SU-DHL-6 (cell line): Measurements from ENCODE around the gene EGLN2.
"Not testable (repeated sequence)": the region's sequence is repeated elsewhere in the genome, so short reads cannot be mapped to it uniquely, and the experiment has no call there.

Experiments used
- H2AFZ ChIP-seq: fragments of 200-600 bp; sonication (generic); 2 replicates; pipeline ENCODE4 v1.6.1; 2014; ENCODE audit warnings: low read depth, mild to moderate bottlenecking, moderate library complexity, mixed read lengths, antibody characterized with exemption, low read length; ENCODE audit not compliant: severe bottlenecking
- H3F3A ChIP-seq: fragments of 200-600 bp; shearing (Covaris generic); 2 replicates; pipeline ENCODE4 v1.6.0; 2016; ENCODE audit warnings: antibody characterized with exemption, mild to moderate bottlenecking; ENCODE audit not compliant: insufficient read depth
- H3K27ac ChIP-seq: fragments of 200-600 bp; sonication (generic); 2 replicates; pipeline ENCODE4 v1.5.1; 2016; ENCODE audit warnings: low read depth, mild to moderate bottlenecking, low read length, moderate library complexity, mixed read lengths
- H3K27me3 ChIP-seq: fragments of 200-600 bp; sonication (generic), shearing (Covaris generic); 2 replicates; pipeline ENCODE4 v1.6.0; 2014; ENCODE audit warnings: mild to moderate bottlenecking, low read length
- H3K36me3 ChIP-seq: fragments of 200-600 bp; sonication (generic); 2 replicates; pipeline ENCODE4 v1.6.1; 2014; ENCODE audit warnings: mild to moderate bottlenecking, low read length, mixed read lengths
- H3K4me2 ChIP-seq: fragments of 300-600, 200-600 bp; shearing (Covaris generic), sonication (generic); 2 replicates; pipeline ENCODE4 v1.6.0; 2014; ENCODE audit warnings: low read length, low read depth, mild to moderate bottlenecking; ENCODE audit not compliant: poor library complexity, severe bottlenecking
- H3K4me3 ChIP-seq: fragments of 200-600 bp; sonication (generic); 2 replicates; pipeline ENCODE4 v1.5.1; 2014; ENCODE audit warnings: antibody characterized with exemption, low read length, mild to moderate bottlenecking, mixed read lengths; ENCODE audit not compliant: insufficient read depth, poor library complexity, severe bottlenecking
- H3K79me2 ChIP-seq: fragments of 200-600 bp; sonication (generic); 2 replicates; pipeline ENCODE4 v1.6.1; 2014; ENCODE audit warnings: mild to moderate bottlenecking, low read length, moderate library complexity; ENCODE audit not compliant: insufficient read depth
- H3K9ac ChIP-seq: fragments of 200-600 bp; sonication (generic); 2 replicates; pipeline ENCODE4 v1.7.0; 2014; ENCODE audit warnings: mild to moderate bottlenecking, low read length
- H3K9me2 ChIP-seq: fragments of 200-600 bp; sonication (generic); replicated peaks from 2 replicates; pipeline ENCODE4 v1.6.1; 2014; ENCODE audit warnings: low read length; ENCODE audit not compliant: insufficient read depth
- H3K9me3 ChIP-seq: fragments of 200-600 bp; sonication (generic); 2 replicates; pipeline ENCODE4 v1.6.1; 2014; ENCODE audit warnings: low read length, mixed read lengths; ENCODE audit not compliant: insufficient read depth
- H4K20me1 ChIP-seq: fragments of 200-600 bp; sonication (generic); 2 replicates; pipeline ENCODE4 v1.6.1; 2014; ENCODE audit warnings: low read depth, mild to moderate bottlenecking, antibody characterized with exemption, low read length, moderate library complexity, mixed read lengths
- EZH2phosphoT487 ChIP-seq: fragments of 200-600 bp; sonication (generic), shearing (Covaris generic); conservative IDR thresholded peaks from 2 replicates; pipeline ENCODE4 v1.6.1; 2018; ENCODE audit warnings: mild to moderate bottlenecking, antibody characterized with exemption, low read length, moderate library complexity, mixed read lengths
- TF ChIP-seq, protein P1 (sequence below): fragments of 200-600 bp; sonication (generic); IDR thresholded peaks from one replicate; pipeline ENCODE4 v1.5.1; 2017; ENCODE audit warnings: antibody characterized with exemption, mild to moderate bottlenecking, low read length, moderate library complexity; ENCODE audit not compliant: insufficient read depth, poor library complexity, severe bottlenecking

Gene EGLN2

DNA sequence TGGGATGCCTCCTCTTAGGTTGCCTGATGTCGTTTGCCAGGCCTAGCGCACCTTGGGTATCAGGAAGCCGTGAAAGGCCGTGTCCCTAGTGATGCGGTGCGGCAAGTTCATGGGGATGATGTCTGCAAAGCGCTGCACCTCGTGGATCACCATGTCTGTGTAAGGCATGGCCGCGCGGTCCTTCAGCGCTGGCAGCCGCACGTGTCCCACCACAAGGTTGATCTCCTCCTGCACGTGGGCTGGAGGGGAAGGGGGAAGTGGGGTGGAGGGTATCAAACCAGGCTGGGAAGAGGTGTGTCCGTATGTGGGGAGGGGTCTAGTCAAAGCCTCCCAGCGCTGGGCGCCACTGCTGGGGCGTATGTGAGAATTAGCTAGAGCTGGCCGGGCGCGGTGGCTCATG, 23.2 kb downstream of the EGLN2 start:
- TF ChIP-seq, protein P1, sequence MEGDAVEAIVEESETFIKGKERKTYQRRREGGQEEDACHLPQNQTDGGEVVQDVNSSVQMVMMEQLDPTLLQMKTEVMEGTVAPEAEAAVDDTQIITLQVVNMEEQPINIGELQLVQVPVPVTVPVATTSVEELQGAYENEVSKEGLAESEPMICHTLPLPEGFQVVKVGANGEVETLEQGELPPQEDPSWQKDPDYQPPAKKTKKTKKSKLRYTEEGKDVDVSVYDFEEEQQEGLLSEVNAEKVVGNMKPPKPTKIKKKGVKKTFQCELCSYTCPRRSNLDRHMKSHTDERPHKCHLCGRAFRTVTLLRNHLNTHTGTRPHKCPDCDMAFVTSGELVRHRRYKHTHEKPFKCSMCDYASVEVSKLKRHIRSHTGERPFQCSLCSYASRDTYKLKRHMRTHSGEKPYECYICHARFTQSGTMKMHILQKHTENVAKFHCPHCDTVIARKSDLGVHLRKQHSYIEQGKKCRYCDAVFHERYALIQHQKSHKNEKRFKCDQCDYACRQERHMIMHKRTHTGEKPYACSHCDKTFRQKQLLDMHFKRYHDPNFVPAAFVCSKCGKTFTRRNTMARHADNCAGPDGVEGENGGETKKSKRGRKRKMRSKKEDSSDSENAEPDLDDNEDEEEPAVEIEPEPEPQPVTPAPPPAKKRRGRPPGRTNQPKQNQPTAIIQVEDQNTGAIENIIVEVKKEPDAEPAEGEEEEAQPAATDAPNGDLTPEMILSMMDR: no peak
- TF ChIP-seq EZH2phosphoT487: no peak
- no peak overlapping the region for H3K4me2 ChIP-seq
- no peak overlapping the region for H3K9ac ChIP-seq
- H3K9me2 ChIP-seq: no peaks in the 10 kb centered on the region
- H3K27me3 ChIP-seq: no peaks in the 10 kb centered on the region
- no peaks in the 10 kb centered on the region for H3K79me2 ChIP-seq
- H4K20me1 ChIP-seq: no peaks in the 10 kb centered on the region
- no peak overlapping the region for H2AFZ ChIP-seq
- H3K36me3 ChIP-seq: no peaks in the 10 kb centered on the region
- no peak overlapping the region for H3K4me3 ChIP-seq
- H3K9me3 ChIP-seq: no peaks in the 10 kb centered on the region
- H3F3A ChIP-seq: no peaks in the 10 kb centered on the region
- no peak overlapping the region for H3K27ac ChIP-seq

DNA sequence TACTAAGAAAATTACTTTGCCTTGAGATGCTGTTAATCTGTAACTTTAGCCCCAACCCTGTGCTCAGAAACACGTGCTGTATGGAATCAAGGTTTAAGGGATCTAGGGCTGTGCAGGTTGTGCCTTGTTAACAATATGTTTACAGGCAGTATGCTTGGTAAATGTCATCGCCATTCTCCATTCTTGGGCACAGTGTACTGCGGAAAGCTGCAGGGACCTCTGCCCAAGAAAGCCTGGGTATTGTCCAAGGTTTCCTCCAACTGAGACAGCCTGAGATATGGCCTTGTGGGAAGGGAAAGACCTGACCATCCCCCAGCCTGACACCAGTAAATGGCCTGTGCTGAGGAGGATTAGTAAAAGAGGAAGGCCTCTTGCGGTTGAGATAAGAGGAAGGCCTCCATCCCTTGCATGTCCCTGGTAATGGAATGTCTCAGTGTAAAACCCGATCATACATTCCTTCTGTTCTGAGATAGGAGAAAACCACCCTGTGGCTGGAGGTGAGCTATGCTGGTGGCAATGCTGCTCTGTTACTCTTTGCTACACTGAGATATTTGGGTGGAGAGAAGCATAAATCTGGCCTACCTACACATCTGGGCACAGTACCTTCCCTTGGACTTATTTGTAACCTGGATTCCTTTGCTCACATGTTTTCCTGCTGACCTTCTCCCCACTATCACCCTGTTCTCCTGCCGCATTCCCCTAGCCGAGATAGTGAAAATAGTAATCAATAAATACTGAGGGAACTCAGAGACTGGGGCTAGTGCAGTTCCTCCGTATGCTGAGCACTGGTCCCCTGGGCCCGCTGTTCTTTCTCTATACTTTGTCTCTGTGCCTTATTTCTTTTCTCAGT, 23.9 kb downstream of the EGLN2 start:
- H3K4me2 ChIP-seq, H3K27me3 ChIP-seq, H3K9me2 ChIP-seq, H3K27ac ChIP-seq, H3K36me3 ChIP-seq, H3K9ac ChIP-seq, H3F3A ChIP-seq, H3K79me2 ChIP-seq, H2AFZ ChIP-seq, H4K20me1 ChIP-seq, H3K4me3 ChIP-seq, H3K9me3 ChIP-seq: not testable (repeated sequence)

DNA sequence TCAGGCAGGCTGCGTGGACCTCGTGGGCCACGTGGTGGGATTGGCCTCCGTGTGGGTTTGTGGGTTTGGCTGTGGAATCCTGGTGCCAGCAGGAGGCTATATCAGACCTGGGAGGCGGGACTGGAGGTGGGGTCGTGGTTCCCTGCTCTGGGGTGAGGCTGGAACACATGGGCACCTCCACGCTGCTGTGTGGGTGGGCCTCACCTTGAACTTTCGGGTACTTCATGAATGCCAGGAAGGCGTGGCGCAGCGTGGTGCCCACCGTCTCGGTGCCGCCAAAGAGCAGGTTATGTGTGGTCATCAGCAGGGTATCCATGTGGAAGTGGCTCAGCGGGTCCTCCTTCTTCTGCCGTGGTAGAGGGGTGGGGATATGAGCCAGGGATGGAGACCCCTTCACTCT, 25.9 kb downstream of the EGLN2 start:
- H3K4me2 ChIP-seq: not testable (repeated sequence)

DNA sequence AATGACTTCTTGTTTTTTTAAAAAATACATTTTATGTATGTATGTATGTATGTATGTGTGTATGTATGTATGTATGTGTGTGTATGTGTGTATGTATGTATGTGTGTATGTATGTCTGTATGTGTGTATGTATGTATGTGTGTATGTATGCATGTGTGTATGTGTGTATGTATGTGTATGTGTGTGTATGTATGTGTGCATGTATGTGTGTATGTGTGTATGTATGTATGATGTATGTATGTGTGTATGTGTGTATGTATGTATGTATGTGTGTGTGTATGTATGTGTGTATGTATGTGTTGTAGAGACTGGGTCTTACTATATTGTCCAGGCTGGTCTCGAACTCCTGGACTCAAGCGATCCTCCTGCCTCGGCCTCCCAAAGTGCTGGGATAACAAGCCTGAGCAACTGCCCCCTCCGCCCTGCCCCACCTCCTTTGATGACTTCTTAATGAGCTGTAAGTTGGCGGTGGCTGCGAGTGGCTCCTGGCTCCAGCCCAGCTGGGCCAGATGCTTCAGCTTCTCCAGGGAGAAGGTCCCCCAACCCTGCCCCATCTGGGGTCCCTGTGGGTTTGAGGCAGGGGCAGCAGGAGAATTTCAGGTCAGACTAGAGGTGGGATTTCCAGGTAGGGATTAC, 26.6 kb downstream of the EGLN2 start:
- not testable (repeated sequence) for H3K9me3 ChIP-seq, H3F3A ChIP-seq, H2AFZ ChIP-seq, H3K9me2 ChIP-seq, H3K9ac ChIP-seq, H3K4me2 ChIP-seq, H3K79me2 ChIP-seq, H3K27me3 ChIP-seq, H4K20me1 ChIP-seq, H3K36me3 ChIP-seq, H3K27ac ChIP-seq, H3K4me3 ChIP-seq

More for the DNA sequence above, 25.9 kb downstream of the EGLN2 start:
- not testable (repeated sequence) for H3K9me3 ChIP-seq, H3K27me3 ChIP-seq, H3F3A ChIP-seq, H3K36me3 ChIP-seq, H3K9me2 ChIP-seq, H4K20me1 ChIP-seq, H3K9ac ChIP-seq, H3K27ac ChIP-seq, H2AFZ ChIP-seq, H3K4me3 ChIP-seq, H3K79me2 ChIP-seq

DNA sequence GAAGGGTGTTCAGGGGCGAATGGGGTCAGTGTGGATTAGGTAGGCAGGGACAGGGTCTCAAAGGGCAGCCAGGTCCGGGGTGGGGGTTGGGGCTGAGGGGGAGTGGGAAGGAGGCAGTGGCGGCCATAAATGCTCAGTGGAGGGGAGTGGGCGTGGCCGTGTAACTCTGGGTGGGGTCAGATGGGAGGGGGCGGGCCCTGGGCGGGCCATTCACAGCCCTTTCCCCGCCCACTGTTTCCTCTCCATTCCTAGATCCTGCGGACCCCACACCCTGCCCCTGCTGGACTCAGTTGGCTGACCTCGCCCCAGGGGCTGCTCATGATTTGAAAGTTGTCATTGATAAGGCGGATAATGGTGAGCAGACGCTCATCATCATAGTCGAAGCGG, 27.3 kb downstream of the EGLN2 start:
- H3K27ac ChIP-seq, H3K36me3 ChIP-seq, H3K9me3 ChIP-seq, H3K4me3 ChIP-seq, H2AFZ ChIP-seq, H3K27me3 ChIP-seq, H3K4me2 ChIP-seq, H3K9me2 ChIP-seq, H3F3A ChIP-seq, H3K9ac ChIP-seq, H3K79me2 ChIP-seq, H4K20me1 ChIP-seq: not testable (repeated sequence)

DNA sequence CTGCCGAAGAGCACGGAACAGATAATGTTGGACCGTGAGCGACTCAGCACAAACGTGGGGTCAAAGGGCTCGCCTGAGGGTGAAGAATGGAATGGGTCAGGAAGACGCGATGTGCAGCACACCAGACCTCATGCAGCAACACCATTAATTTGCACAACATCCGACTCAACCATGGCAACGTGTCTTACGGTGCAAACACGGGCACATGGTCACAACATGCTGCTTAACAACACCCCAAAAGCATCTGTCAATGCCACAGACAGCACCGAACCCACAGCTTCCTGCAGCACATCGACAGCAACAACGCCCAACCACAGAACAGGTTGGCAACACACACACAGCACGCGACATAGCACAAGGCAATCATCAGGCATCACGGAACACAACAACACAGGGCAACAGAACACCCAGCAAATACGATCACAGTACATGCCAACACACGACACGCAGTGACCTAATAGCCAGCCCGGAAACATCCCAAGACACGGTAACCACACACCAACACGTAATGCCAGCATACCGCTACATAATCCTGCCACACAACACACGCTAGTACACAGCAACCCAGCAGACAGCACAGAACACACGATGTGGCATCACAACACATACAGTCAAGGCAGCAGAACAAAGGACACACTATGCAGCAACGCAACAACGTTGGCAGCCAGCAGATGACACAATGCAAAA, 27.9 kb downstream of the EGLN2 start:
- H3K79me2 ChIP-seq, H3K4me2 ChIP-seq, H3K27ac ChIP-seq, H3F3A ChIP-seq, H3K4me3 ChIP-seq, H4K20me1 ChIP-seq, H2AFZ ChIP-seq, H3K9me3 ChIP-seq, H3K9me2 ChIP-seq, H3K36me3 ChIP-seq, H3K27me3 ChIP-seq, H3K9ac ChIP-seq: not testable (repeated sequence)
